A549 (cell line): ENCODE data around the gene MKRN1. TPM values are rescaled to one million over a fixed set of nuclear protein-coding genes. Genes with fewer than 3 reads are reported as not detected.

ENCODE experiments used
- ATAC-seq, 2 experiments: fragments of 200-7000 bp in 1 of 2; fragments of >200 bp in 1 of 2; cut with Nextera tagmentation in 1 of 2; cut with Tn5 transposase in 1 of 2; 3 replicates each; pipeline versions ENCODE4 v1.8.0 to v1.9.1; 2018 to 2020; ENCODE audit warnings: mild to moderate bottlenecking in 1 of 2, moderate library complexity in 1 of 2
- CTCF ChIA-PET: fragments of 300-600 bp; sonication (Branson Sonifier 250); formaldehyde crosslinking; extraction: SDS; loops from one replicate; lab custom pipeline; 2021; ENCODE audit warnings: antibody characterized with exemption, inconsistent platforms; lab: Yijun Ruan, JAX
- POLR2A ChIA-PET: fragments of 350-600 bp; formaldehyde crosslinking; extraction: SDS; loops from one replicate; lab custom pipeline; 2021; ENCODE audit warnings: antibody characterized with exemption, inconsistent platforms; lab: Yijun Ruan, JAX
- DNase-seq, 2 experiments: peaks; one replicate each; pipeline versions ENCODE4 v3.0.0 to v3.0.0-alpha.2; 2011 to 2016; ENCODE audit warnings: low read depth in 1 of 2, low spot score in 1 of 2
- FAIRE-seq: peaks from 2 replicates; lab custom pipeline; 2011; peaks lifted over from hg19 to GRCh38; lab: Jason Lieb, UNC
- H3K27ac ChIP-seq, 2 experiments: fragments of >200 bp; sonication (Bioruptor Twin); formaldehyde crosslinking; 3 replicates each; pipeline ENCODE4 v1.5.1; 2016 to 2017
- H3K4me1 ChIP-seq: fragments of >200 bp; sonication (Bioruptor Twin); formaldehyde crosslinking; 3 replicates; pipeline ENCODE4 v1.6.1; 2016
- H3K4me2 ChIP-seq: fragments of >200 bp; sonication (Bioruptor Twin); formaldehyde crosslinking; 3 replicates; pipeline ENCODE4 v1.6.1; 2016
- H3K4me3 ChIP-seq: fragments of >200 bp; sonication (Bioruptor Twin); formaldehyde crosslinking; 3 replicates; pipeline ENCODE4 v1.5.1; 2016
- H3K9me3 ChIP-seq: fragments of >200 bp; sonication (Bioruptor Twin); formaldehyde crosslinking; 3 replicates; pipeline ENCODE4 v1.6.1; 2016
- CHD2 ChIP-seq: fragments of 150-350 bp; IDR thresholded peaks from 2 replicates; pipeline ENCODE4 v1.6.1; 2014; ENCODE audit warnings: low read length; ENCODE audit not compliant: partially characterized antibody
- EHF ChIP-seq: fragments of 250-450 bp; sonication (Bioruptor Pico); IDR thresholded peaks from 2 replicates; pipeline ENCODE4 v1.5.0; 2020; ENCODE audit warnings: mild to moderate bottlenecking
- EHMT2 ChIP-seq: fragments of 200-600 bp; sonication (generic); IDR thresholded peaks from 2 replicates; pipeline ENCODE4 v1.6.1; 2016; ENCODE audit warnings: antibody characterized with exemption, low read depth, mild to moderate bottlenecking, moderate library complexity
- EP300 ChIP-seq, 2 experiments: fragments of >200 bp; sonication (Bioruptor Twin); formaldehyde crosslinking; IDR thresholded peaks; 2 replicates in 1 of 2; 3 replicates in 1 of 2; pipeline ENCODE4 v1.6.1; 2016 to 2017
- FOSB ChIP-seq: fragments of 250-450 bp; sonication (Bioruptor Pico); IDR thresholded peaks from 2 replicates; pipeline ENCODE4 v1.5.0; 2020; ENCODE audit warnings: mild to moderate bottlenecking, moderate library complexity
- FOXS1 ChIP-seq: fragments of 250-450 bp; sonication (Bioruptor Pico); IDR thresholded peaks from 2 replicates; pipeline ENCODE4 v1.5.0; 2020; ENCODE audit warnings: mild to moderate bottlenecking, moderate library complexity
- HEYL ChIP-seq: fragments of 250-450 bp; sonication (Bioruptor Pico); IDR thresholded peaks from 2 replicates; pipeline ENCODE4 v1.8.0; 2021; ENCODE audit warnings: mild to moderate bottlenecking, moderate library complexity
- JUN ChIP-seq, 2 experiments: fragments of >200 bp; sonication (Bioruptor Twin); formaldehyde crosslinking; IDR thresholded peaks; 2 replicates in 1 of 2; 3 replicates in 1 of 2; pipeline ENCODE4 v1.6.1; 2016 to 2017
- JUNB ChIP-seq: fragments of >200 bp; sonication (Bioruptor Twin); formaldehyde crosslinking; IDR thresholded peaks from 2 replicates; pipeline ENCODE4 v1.6.1; 2016
- KDM1A ChIP-seq: fragments of 200-600 bp; sonication (generic); IDR thresholded peaks from 2 replicates; pipeline ENCODE4 v1.6.1; 2016; ENCODE audit warnings: low read depth, mild to moderate bottlenecking
- KDM5A ChIP-seq: fragments of 200-600 bp; sonication (generic); IDR thresholded peaks from 2 replicates; pipeline ENCODE4 v1.6.1; 2016; ENCODE audit warnings: antibody characterized with exemption, mild to moderate bottlenecking
- MYC ChIP-seq: IDR thresholded peaks from 2 replicates; pipeline ENCODE4 v1.6.1; 2012; ENCODE audit warnings: mild to moderate bottlenecking, inconsistent platforms, low read length, improper control_type of control experiment, borderline replicate concordance
- NPAS2 ChIP-seq: fragments of 250-450 bp; sonication (Bioruptor Pico); IDR thresholded peaks from 2 replicates; pipeline ENCODE4 v1.8.0; 2022; ENCODE audit warnings: mild to moderate bottlenecking, moderate library complexity, borderline replicate concordance
- PHF8 ChIP-seq: fragments of 200-600 bp; sonication (generic); IDR thresholded peaks from 2 replicates; pipeline ENCODE4 v1.6.1; 2016; ENCODE audit warnings: low read depth, mild to moderate bottlenecking, antibody characterized with exemption, moderate library complexity, borderline replicate concordance
- POLR2A ChIP-seq: IDR thresholded peaks from 2 replicates; pipeline ENCODE4 v1.6.1; 2012; ENCODE audit warnings: mild to moderate bottlenecking, low read length
- RCOR1 ChIP-seq: fragments of 150-350 bp; IDR thresholded peaks from 2 replicates; pipeline ENCODE4 v1.6.1; 2014; ENCODE audit warnings: antibody characterized with exemption, low read length, low read depth
- RFX5 ChIP-seq: fragments of 450-650 bp; IDR thresholded peaks from 2 replicates; pipeline ENCODE4 v1.7.1; 2014; ENCODE audit warnings: antibody characterized with exemption, mild to moderate bottlenecking, moderate library complexity
- RNF2 ChIP-seq: fragments of 200-600 bp; sonication (generic); IDR thresholded peaks from 2 replicates; pipeline ENCODE4 v1.6.1; 2016; ENCODE audit warnings: low read depth, mild to moderate bottlenecking, antibody characterized with exemption, moderate library complexity, borderline replicate concordance
- SMC3 ChIP-seq: fragments of >200 bp; sonication (Bioruptor Twin); formaldehyde crosslinking; IDR thresholded peaks from 3 replicates; pipeline ENCODE4 v1.6.1; 2018; ENCODE audit warnings: inconsistent platforms
- TFCP2L1 ChIP-seq: fragments of 250-450 bp; sonication (Bioruptor Pico); IDR thresholded peaks from 2 replicates; pipeline ENCODE4 v1.5.0; 2021; ENCODE audit warnings: mild to moderate bottlenecking
- ZFP36 ChIP-seq: fragments of 450-650 bp; IDR thresholded peaks from 2 replicates; pipeline ENCODE4 v1.6.1; 2014; ENCODE audit warnings: borderline replicate concordance; ENCODE audit not compliant: partially characterized antibody
- WGBS: methylation state at CpG from one replicate; pipeline ENCODE4 v1.1.6; 2017; ENCODE audit errors: missing lambda C conversion rate; 5-methylcytosine and 5-hydroxymethylcytosine counted together
- polyA minus RNA-seq: library from RNA; depleted of rRNA, polyadenylated mRNA; stranded (reverse); fragments of >200 nt; gene quantifications from 2 replicates; pipeline ENCODE4 v1.2.3, GENCODE V29; 2011; rRNA and poly(A)+ RNA removed
- polyA plus RNA-seq, 4 experiments: library from polyadenylated mRNA; depleted of rRNA in 3 of 4; stranded (reverse); fragments of >200 nt; fragmentation: RNase III in 1 of 4; extraction: RNeasy Plus Mini Kit Qiagen cat#74134 plus additional on column Dnase treatment in 1 of 4; gene quantifications; 2 replicates in 3 of 4; 3 replicates in 1 of 4; pipeline ENCODE4 v1.2.3, GENCODE V29; 2011 to 2017
- TF ChIP-seq, protein P1 (sequence below): fragments of 450-650 bp; IDR thresholded peaks from 2 replicates; pipeline ENCODE4 v1.6.1; 2014; ENCODE audit warnings: antibody characterized with exemption
- TF ChIP-seq, protein P2 (sequence below): fragments of >200 bp; sonication (Bioruptor Twin); formaldehyde crosslinking; IDR thresholded peaks from 3 replicates; pipeline ENCODE4 v1.6.1; 2016
- TF ChIP-seq, protein P3 (sequence below): IDR thresholded peaks from 2 replicates; pipeline ENCODE4 v1.6.1; 2012; ENCODE audit warnings: low read depth, borderline replicate concordance
- TF ChIP-seq, protein P4 (sequence below): IDR thresholded peaks from 2 replicates; pipeline ENCODE4 v1.6.1; 2012
- TF ChIP-seq, protein P5 (sequence below): fragments of 250-450 bp; sonication (Bioruptor Pico); IDR thresholded peaks from 2 replicates; pipeline ENCODE4 v1.5.0; 2020; ENCODE audit warnings: low read depth, mild to moderate bottlenecking, moderate library complexity
- TF ChIP-seq, protein P6 (sequence below): fragments of 150-350 bp; IDR thresholded peaks from 2 replicates; pipeline ENCODE4 v1.6.1; 2014; ENCODE audit warnings: low read depth, mild to moderate bottlenecking, low read length

Gene MKRN1, protein sequence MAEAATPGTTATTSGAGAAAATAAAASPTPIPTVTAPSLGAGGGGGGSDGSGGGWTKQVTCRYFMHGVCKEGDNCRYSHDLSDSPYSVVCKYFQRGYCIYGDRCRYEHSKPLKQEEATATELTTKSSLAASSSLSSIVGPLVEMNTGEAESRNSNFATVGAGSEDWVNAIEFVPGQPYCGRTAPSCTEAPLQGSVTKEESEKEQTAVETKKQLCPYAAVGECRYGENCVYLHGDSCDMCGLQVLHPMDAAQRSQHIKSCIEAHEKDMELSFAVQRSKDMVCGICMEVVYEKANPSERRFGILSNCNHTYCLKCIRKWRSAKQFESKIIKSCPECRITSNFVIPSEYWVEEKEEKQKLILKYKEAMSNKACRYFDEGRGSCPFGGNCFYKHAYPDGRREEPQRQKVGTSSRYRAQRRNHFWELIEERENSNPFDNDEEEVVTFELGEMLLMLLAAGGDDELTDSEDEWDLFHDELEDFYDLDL
- polyA plus RNA-seq (2011; rRNA removed) (65.1 and 68.8 TPM in 2 replicates), polyA plus RNA-seq (2017; fragmentation: RNase III; extraction: RNeasy Plus Mini Kit Qiagen cat#74134 plus additional on column Dnase treatment) (52.2 to 55.1 TPM (median 53.2 TPM) in 3 replicates), polyA minus RNA-seq (48.5 and 50.5 TPM in 2 replicates)
- 32.4 and 33.1 TPM in 2 replicates for polyA plus RNA-seq (2012; cell fraction: cytosol; rRNA removed)
- polyA plus RNA-seq (2012; cell fraction: nucleus; rRNA removed): 28.9 and 36.3 TPM in 2 replicates

DNA sequence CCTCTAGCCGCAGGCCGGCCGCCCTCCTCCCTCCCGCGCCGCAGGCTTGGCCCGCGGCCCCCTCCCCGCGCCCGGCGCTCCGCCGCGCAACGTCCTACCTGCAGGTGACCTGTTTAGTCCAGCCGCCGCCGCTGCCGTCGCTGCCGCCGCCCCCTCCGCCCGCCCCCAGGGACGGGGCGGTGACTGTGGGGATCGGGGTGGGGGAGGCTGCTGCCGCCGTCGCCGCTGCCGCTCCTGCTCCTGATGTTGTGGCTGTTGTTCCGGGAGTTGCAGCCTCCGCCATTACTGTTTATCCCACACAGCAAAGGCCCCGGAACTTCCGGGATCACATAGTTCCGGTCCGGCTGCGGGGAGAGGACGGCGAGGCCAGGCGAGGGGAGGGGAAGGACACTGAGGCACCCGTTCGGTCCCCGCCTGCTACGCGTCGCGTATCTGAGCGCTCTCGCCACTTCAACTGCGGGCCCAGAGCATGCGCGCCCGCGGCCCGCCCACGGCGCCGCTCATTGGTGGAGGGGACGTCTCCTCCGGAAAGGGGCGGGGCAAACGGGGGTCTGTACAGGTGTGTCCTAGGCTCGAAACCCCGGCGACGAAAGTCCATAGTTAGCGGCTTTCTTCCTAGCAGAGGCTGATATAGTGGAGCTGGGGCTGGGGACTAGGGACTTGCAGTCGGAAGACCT is at the start of gene MKRN1:
Gene MKRN1 (minus strand): TSS at position 444 of the 677 bp plus-strand sequence. CDS start 161 bp downstream, at position 283.
- ATAC-seq (peak; percentile 97 to 98), DNase-seq (peak; percentile 91 to 95), FAIRE-seq (no peak)
- TF ChIP-seq HEYL (CRISPR knock-in tag): no peak
- TF ChIP-seq CHD2: no peak
- peak; percentile 47 for TF ChIP-seq POLR2A
- TF ChIP-seq RNF2: no peak
- TF ChIP-seq, protein P1, sequence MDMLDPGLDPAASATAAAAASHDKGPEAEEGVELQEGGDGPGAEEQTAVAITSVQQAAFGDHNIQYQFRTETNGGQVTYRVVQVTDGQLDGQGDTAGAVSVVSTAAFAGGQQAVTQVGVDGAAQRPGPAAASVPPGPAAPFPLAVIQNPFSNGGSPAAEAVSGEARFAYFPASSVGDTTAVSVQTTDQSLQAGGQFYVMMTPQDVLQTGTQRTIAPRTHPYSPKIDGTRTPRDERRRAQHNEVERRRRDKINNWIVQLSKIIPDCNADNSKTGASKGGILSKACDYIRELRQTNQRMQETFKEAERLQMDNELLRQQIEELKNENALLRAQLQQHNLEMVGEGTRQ: no peak
- TF ChIP-seq, protein P2, sequence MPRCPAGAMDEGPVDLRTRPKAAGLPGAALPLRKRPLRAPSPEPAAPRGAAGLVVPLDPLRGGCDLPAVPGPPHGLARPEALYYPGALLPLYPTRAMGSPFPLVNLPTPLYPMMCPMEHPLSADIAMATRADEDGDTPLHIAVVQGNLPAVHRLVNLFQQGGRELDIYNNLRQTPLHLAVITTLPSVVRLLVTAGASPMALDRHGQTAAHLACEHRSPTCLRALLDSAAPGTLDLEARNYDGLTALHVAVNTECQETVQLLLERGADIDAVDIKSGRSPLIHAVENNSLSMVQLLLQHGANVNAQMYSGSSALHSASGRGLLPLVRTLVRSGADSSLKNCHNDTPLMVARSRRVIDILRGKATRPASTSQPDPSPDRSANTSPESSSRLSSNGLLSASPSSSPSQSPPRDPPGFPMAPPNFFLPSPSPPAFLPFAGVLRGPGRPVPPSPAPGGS: peak; percentile 81; the same call in 2 of the 3 replicates
- no peak for TF ChIP-seq ZFP36
- TF ChIP-seq, protein P3, sequence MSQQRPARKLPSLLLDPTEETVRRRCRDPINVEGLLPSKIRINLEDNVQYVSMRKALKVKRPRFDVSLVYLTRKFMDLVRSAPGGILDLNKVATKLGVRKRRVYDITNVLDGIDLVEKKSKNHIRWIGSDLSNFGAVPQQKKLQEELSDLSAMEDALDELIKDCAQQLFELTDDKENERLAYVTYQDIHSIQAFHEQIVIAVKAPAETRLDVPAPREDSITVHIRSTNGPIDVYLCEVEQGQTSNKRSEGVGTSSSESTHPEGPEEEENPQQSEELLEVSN: peak; percentile 68; the same call in 1 of the 2 replicates
- no peak for TF ChIP-seq NPAS2 (CRISPR knock-in tag)
- no peak for TF ChIP-seq RFX5
- peak; percentile 52 to 76; a peak in 4 of 5 replicates for TF ChIP-seq JUN (IDR thresholded peaks at IDR 0.05)
- no peak for TF ChIP-seq RCOR1
- TF ChIP-seq PHF8: peak; percentile 84
- TF ChIP-seq, protein P4, sequence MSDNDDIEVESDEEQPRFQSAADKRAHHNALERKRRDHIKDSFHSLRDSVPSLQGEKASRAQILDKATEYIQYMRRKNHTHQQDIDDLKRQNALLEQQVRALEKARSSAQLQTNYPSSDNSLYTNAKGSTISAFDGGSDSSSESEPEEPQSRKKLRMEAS: peak; percentile 72
- TF ChIP-seq MYC: peak; percentile 37; the same call in 1 of the 2 replicates
- peak; percentile 76 for TF ChIP-seq KDM5A
- Histone ChIP-seq H3K9me3 (no peaks in the 10 kb centered on the region), H3K4me1 (peaks cover 13% of the 10 kb centered on the region; the same call in 2 of the 3 replicates), H3K4me3 (peak within 1 kb of the TSS; percentile 82), H3K4me2 (peak within 1 kb of the TSS; percentile 90), H3K27ac (peak within 1 kb of the TSS; percentile 89 to 95)
- CTCF ChIA-PET: interaction anchor here (0.9 to 7.3 kb wide), 3 partner anchors 10 to 174 kb away, joined by 3 to 44 read pairs (median 29); no protein-coding TSS in a partner anchor
- POLR2A ChIA-PET: interaction anchor here (0.6 to 1.0 kb wide), 4 partner anchors 33 to 1191 kb away, joined by 3 read pairs; no protein-coding TSS in a partner anchor
- 0% methylated on average over 5 of the region's 71 CpGs for WGBS

DNA sequence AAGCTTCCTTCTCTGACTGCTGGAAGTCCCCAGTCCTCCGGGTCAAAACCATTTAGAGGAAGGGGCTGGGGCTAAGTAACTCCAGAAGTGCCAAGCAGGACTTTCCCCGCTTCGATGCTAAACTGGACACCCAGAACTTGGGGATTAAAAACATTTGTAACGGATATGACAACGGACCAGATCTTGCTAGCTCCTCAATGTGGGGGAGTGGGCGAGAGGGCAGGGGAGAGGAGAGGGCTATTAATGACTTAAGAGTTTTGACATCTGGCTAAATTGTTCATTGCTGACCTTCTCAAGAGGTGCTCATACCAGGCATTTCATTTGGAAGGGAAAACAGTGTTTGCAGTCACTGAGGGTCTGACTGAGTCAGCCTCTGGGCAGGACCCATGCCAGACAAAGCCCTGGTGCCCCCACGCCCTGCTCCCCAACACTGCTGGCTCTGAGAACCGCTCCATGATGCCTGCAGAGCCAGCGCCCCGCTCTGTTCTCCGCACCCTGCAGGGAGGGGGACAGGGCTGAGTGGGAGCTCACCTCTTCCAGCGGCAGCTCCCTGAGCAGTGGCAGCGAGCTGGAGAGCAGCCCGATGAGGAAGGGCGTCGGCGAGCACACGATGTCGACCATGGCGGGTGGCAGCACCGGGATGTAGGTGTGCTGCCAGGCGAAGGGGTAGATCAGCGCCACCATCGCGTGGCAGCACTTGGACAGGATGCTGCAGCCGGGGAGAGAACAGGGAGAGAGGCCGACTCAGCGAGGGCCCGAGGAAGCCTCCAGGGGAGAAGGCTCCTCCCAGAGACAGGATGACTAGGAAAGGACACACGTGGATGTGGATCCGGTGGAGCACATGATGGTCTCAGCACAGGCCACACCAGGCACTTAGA is 47.7 kb upstream of the MKRN1 start:
- Histone ChIP-seq H3K27ac (peak overlapping the region in 1 of 2 experiments; percentile 6; a peak in 1 of 6 replicates), H3K4me3 (no peak overlapping the region), H3K4me2 (no peak overlapping the region), H3K4me1 (no peaks in the 10 kb centered on the region), H3K9me3 (no peaks in the 10 kb centered on the region)
- CTCF ChIA-PET: interaction anchor here (1.1 to 24.2 kb wide), 6 partner anchors 10 to 120 kb away, joined by 3 to 493 read pairs (median 4); partner anchors contain the start of gene DENND2A
- peak in 1 of 2 experiments; percentile 29 for DNase-seq
- no peak for FAIRE-seq
- POLR2A ChIA-PET: interaction anchor here (1.1 kb wide), 1 partner anchor 15 kb away, joined by 3 read pairs; no protein-coding TSS in a partner anchor
- 73% methylated on average over 26 of the region's 31 CpGs for WGBS
- ATAC-seq: peak; percentile 40 to 68; a peak in 5 of 6 replicates
- TF ChIP-seq, protein P5, sequence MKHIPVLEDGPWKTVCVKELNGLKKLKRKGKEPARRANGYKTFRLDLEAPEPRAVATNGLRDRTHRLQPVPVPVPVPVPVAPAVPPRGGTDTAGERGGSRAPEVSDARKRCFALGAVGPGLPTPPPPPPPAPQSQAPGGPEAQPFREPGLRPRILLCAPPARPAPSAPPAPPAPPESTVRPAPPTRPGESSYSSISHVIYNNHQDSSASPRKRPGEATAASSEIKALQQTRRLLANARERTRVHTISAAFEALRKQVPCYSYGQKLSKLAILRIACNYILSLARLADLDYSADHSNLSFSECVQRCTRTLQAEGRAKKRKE (CRISPR knock-in tag): no peak
- no peak for TF ChIP-seq JUNB
- TF ChIP-seq KDM1A: no peak
- TF ChIP-seq EP300 (IDR thresholded peaks at IDR 0.05): no peak
- no peak for TF ChIP-seq MYC
- no peak for TF ChIP-seq TFCP2L1 (CRISPR knock-in tag)
- TF ChIP-seq, protein P6, sequence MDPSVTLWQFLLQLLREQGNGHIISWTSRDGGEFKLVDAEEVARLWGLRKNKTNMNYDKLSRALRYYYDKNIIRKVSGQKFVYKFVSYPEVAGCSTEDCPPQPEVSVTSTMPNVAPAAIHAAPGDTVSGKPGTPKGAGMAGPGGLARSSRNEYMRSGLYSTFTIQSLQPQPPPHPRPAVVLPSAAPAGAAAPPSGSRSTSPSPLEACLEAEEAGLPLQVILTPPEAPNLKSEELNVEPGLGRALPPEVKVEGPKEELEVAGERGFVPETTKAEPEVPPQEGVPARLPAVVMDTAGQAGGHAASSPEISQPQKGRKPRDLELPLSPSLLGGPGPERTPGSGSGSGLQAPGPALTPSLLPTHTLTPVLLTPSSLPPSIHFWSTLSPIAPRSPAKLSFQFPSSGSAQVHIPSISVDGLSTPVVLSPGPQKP: no peak
- TF ChIP-seq FOSB: no peak
- no peak for TF ChIP-seq EHMT2
- TF ChIP-seq NPAS2 (CRISPR knock-in tag): no peak
- TF ChIP-seq EHF (CRISPR knock-in tag): no peak
- TF ChIP-seq SMC3: no peak
- no peak for TF ChIP-seq FOXS1 (CRISPR knock-in tag)
